Fibroblast of lung (primary cell): ENCODE data around the gene INSRR. TPM values are rescaled to one million over a fixed set of nuclear protein-coding genes. Genes with fewer than 3 reads are reported as not detected.

Source experiments
- DNase-seq, 2 donors: peaks; one replicate each; pipeline versions ENCODE4 v3.0.0 to v3.0.0-alpha.2; 2010; ENCODE audit warnings: low read depth in 2 of 2
- H2AFZ ChIP-seq: 2 replicates; pipeline ENCODE4 v1.5.1; 2012; ENCODE audit warnings: low read length, control low read depth, inconsistent platforms
- H3K27ac ChIP-seq: 2 replicates; pipeline ENCODE4 v1.5.1; 2011; ENCODE audit warnings: low read length, control low read depth; ENCODE audit not compliant: insufficient read depth
- H3K27me3 ChIP-seq: 2 replicates; pipeline ENCODE4 v1.5.1; 2011; ENCODE audit warnings: mild to moderate bottlenecking, low read length; ENCODE audit not compliant: control insufficient read depth, insufficient read depth
- H3K36me3 ChIP-seq: 2 replicates; pipeline ENCODE4 v1.5.1; 2011; ENCODE audit warnings: low read length; ENCODE audit not compliant: control insufficient read depth, insufficient read depth
- H3K4me1 ChIP-seq: 2 replicates; pipeline ENCODE4 v1.5.1; 2011; ENCODE audit warnings: low read length; ENCODE audit not compliant: control insufficient read depth, insufficient read depth; ENCODE audit errors: extremely low read depth
- H3K4me2 ChIP-seq: 2 replicates; pipeline ENCODE4 v1.5.1; 2011; ENCODE audit warnings: low read length, control low read depth; ENCODE audit not compliant: insufficient read depth; ENCODE audit errors: extremely low read depth
- H3K4me3 ChIP-seq, 4 experiments: fragments of 200-600 bp in 1 of 4; sonication (generic) in 1 of 4; replicated peaks in 1 of 4; 2 replicates each; pipeline ENCODE4 v1.5.1; 2011 to 2016; ENCODE audit warnings: low read length in 4 of 4, low read depth in 3 of 4, mild to moderate bottlenecking in 3 of 4, control low read depth in 2 of 4, inconsistent platforms in 1 of 4, mixed read lengths in 1 of 4; ENCODE audit not compliant: insufficient read depth in 1 of 4; ENCODE audit errors: control extremely low read depth in 1 of 4
- H3K79me2 ChIP-seq: 2 replicates; pipeline ENCODE4 v1.5.1; 2012; ENCODE audit warnings: mild to moderate bottlenecking, low read length, inconsistent platforms; ENCODE audit not compliant: control insufficient read depth, insufficient read depth
- H3K9ac ChIP-seq: 2 replicates; pipeline ENCODE4 v1.5.1; 2011; ENCODE audit warnings: mild to moderate bottlenecking, low read length, control low read depth; ENCODE audit not compliant: insufficient read depth
- H3K9me3 ChIP-seq: 2 replicates; pipeline ENCODE4 v1.5.1; 2012; ENCODE audit warnings: low read depth, low read length; ENCODE audit not compliant: control insufficient read depth, insufficient read depth
- H4K20me1 ChIP-seq: 2 replicates; pipeline ENCODE4 v1.5.1; 2011; ENCODE audit warnings: low read length; ENCODE audit not compliant: control insufficient read depth, insufficient read depth; ENCODE audit errors: extremely low read depth
- CTCF ChIP-seq, 2 donors: IDR thresholded peaks in 1 of 2; conservative IDR thresholded peaks in 1 of 2; 1 replicate in 1 of 2; 2 replicates in 1 of 2; pipeline ENCODE4 v1.5.1; 2011 to 2012; ENCODE audit warnings: low read length in 2 of 2, control low read depth in 1 of 2, inconsistent platforms in 1 of 2, low read depth in 1 of 2, mild to moderate bottlenecking in 1 of 2
- EZH2 ChIP-seq: IDR thresholded peaks from 2 replicates; pipeline ENCODE4 v1.5.1; 2012; ENCODE audit warnings: low read length, control low read depth, mild to moderate bottlenecking; ENCODE audit errors: missing control alignments
- polyA plus RNA-seq, 2 donors: library from polyadenylated mRNA; depleted of rRNA in 1 of 2; stranded (reverse) in 1 of 2; unstranded in 1 of 2; fragments of >200 nt; gene quantifications; 2 replicates each; pipeline ENCODE4 v1.2.1, GENCODE V29; 2011 to 2012; ENCODE audit warnings: missing spikeins in 1 of 2
- total RNA-seq: library from RNA; depleted of rRNA; stranded (reverse); fragments of >200 nt; gene quantifications from 2 replicates; pipeline ENCODE4 v1.2.1, GENCODE V29; 2014

Gene INSRR
- total and polyA plus RNA-seq, 2 donors (not counting 1 experiment from before 2014, with no cell fraction given): not detected

DNA sequence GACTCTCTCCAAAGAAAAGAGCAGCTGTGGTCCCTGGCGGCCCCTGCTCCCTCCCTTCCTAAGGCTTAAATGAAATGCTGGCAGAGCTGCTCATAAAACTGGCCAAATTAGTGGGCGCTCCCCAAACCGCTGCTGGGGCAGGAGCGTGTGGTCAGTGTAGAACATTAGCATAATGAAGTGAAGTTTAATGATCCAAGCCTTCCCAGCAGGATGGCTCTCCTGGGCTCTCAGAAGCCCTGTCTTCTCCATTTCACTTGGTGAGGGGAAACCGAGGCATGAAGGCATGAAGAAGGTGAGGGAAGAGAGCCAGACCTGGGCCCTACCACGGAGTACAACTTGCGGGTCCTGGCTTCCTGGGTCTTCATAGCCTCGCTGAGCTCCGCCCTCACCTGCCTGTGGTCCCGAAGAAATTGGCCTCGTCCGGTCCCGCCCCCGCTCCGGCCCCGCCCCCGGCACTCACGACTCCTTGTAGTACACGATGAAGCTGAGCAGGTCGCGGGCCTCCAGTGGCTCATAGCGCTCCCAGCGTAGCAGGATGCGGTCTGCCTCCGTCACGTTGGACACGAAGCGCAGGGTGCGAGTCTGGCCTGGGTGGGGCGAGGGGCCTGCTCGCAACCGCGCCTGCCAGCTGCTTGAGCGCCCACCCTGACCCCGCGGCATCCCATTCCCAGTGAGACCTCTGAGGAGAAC is 10.3 kb downstream of the INSRR start:
- DNase-seq: peak in 1 of 2 donors; percentile 49
- TF ChIP-seq CTCF (conservative IDR thresholded peaks at IDR 0.05 in 1 of 2, IDR thresholded peaks at IDR 0.05 in 1 of 2; ENCODE audit: low read depth in 1 of 2, low read length in 2 of 2) (no peak), EZH2 (no peak)
- Histone ChIP-seq H2AFZ (no peak overlapping the region), H3K36me3 (no peaks in the 10 kb centered on the region), H3K9me3 (no peaks in the 10 kb centered on the region), H3K4me3 (no peak overlapping the region), H3K4me2 (no peak overlapping the region), H3K27ac (no peak overlapping the region), H3K4me1 (peaks cover 3% of the 10 kb centered on the region), H3K9ac (no peak overlapping the region), H4K20me1 (no peaks in the 10 kb centered on the region), H3K27me3 (peaks cover 57% of the 10 kb centered on the region), H3K79me2 (no peaks in the 10 kb centered on the region)

- TF ChIP-seq EZH2 (peak; percentile 46), CTCF (conservative IDR thresholded peaks at IDR 0.05 in 1 of 2, IDR thresholded peaks at IDR 0.05 in 1 of 2; ENCODE audit: low read depth in 1 of 2, low read length in 2 of 2) (no peak)
- Histone ChIP-seq H3K4me1 (peaks cover 3% of the 10 kb centered on the region), H3K27me3 (peaks cover 59% of the 10 kb centered on the region), H3K9ac (no peak overlapping the region), H3K27ac (no peak overlapping the region), H3K79me2 (no peaks in the 10 kb centered on the region), H3K9me3 (no peaks in the 10 kb centered on the region), H2AFZ (no peak overlapping the region), H3K4me3 (no peak overlapping the region), H3K4me2 (no peak overlapping the region), H3K36me3 (no peaks in the 10 kb centered on the region), H4K20me1 (no peaks in the 10 kb centered on the region)
- no peak for DNase-seq
Measured at GRCh38 chr1:156847591-156848460, 11.1 kb downstream of the INSRR start.

DNA sequence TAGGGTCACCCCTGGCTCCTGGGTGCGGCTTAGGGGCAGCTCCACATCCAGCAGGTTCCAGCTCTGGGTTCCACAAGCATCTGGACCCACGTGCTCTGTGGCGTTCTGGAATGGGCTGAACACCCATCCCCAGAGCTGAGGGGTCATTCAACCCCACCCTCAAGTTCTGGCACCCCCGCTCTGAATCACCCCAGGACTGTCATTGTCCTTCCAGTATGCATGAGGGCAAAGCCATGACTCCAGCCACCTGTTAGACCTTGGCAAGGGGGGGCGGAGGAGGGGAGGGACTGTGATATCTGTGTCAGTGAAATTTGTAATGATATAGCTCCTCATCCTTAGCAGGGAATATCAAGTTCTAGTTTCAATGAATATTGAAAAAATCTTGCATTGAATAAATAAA is 12.3 kb downstream of the INSRR start:
- TF ChIP-seq EZH2: no peak
- no peak for TF ChIP-seq CTCF (conservative IDR thresholded peaks at IDR 0.05 in 1 of 2, IDR thresholded peaks at IDR 0.05 in 1 of 2; ENCODE audit: low read depth in 1 of 2, low read length in 2 of 2)
- Histone ChIP-seq H4K20me1 (no peaks in the 10 kb centered on the region), H3K36me3 (no peaks in the 10 kb centered on the region), H3K79me2 (no peaks in the 10 kb centered on the region), H3K4me3 (no peak overlapping the region), H3K9ac (no peak overlapping the region), H3K9me3 (no peaks in the 10 kb centered on the region), H3K4me2 (no peak overlapping the region), H2AFZ (no peak overlapping the region), H3K27ac (no peak overlapping the region), H3K4me1 (no peaks in the 10 kb centered on the region), H3K27me3 (peaks cover 59% of the 10 kb centered on the region)
- DNase-seq: no peak
